ENCODE data around the gene OTOGL.

GRCh38 chr12:80325167-80325959 is 226.0 kb downstream of the OTOGL start:
- no peak for TF ChIP-seq POLR2A (IDR thresholded peaks at IDR 0.05)
- TF ChIP-seq, protein P1, sequence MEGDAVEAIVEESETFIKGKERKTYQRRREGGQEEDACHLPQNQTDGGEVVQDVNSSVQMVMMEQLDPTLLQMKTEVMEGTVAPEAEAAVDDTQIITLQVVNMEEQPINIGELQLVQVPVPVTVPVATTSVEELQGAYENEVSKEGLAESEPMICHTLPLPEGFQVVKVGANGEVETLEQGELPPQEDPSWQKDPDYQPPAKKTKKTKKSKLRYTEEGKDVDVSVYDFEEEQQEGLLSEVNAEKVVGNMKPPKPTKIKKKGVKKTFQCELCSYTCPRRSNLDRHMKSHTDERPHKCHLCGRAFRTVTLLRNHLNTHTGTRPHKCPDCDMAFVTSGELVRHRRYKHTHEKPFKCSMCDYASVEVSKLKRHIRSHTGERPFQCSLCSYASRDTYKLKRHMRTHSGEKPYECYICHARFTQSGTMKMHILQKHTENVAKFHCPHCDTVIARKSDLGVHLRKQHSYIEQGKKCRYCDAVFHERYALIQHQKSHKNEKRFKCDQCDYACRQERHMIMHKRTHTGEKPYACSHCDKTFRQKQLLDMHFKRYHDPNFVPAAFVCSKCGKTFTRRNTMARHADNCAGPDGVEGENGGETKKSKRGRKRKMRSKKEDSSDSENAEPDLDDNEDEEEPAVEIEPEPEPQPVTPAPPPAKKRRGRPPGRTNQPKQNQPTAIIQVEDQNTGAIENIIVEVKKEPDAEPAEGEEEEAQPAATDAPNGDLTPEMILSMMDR (IDR thresholded peaks at IDR 0.05): no peak

Data from adrenal gland (tissue), 5 donors.